ENCODE results near the gene AUH.

GRCh38 chr9:91374939-91375338 lies 13.2 kb upstream of the AUH start:
- TF ChIP-seq POLR2A (IDR thresholded peaks at IDR 0.05) (no peak), CTCF (IDR thresholded peaks at IDR 0.05) (no peak), POLR2AphosphoS5 (IDR thresholded peaks at IDR 0.05) (no peak), EP300 (IDR thresholded peaks at IDR 0.05) (no peak)
